Suprapubic skin (tissue), 4 donors: ENCODE data around the gene VPS37B.

Experiments used
- CTCF ChIP-seq, 2 donors: fragments of 200-600 bp in 1 of 2; fragments of 450-650 bp in 1 of 2; sonication (generic) in 1 of 2; IDR thresholded peaks; one replicate each; pipeline ENCODE4 v1.5.1; 2016 to 2019; ENCODE audit warnings: antibody characterized with exemption in 2 of 2, mild to moderate bottlenecking in 1 of 2, moderate library complexity in 1 of 2
- POLR2A ChIP-seq, 2 donors: fragments of 450-650 bp; IDR thresholded peaks; one replicate each; pipeline ENCODE4 v1.6.1; 2017; ENCODE audit warnings: antibody characterized with exemption in 2 of 2, mild to moderate bottlenecking in 2 of 2, moderate library complexity in 2 of 2
- POLR2AphosphoS5 ChIP-seq, 3 donors: sonication (generic); formaldehyde crosslinking; IDR thresholded peaks; one replicate each; pipeline ENCODE4 v1.6.1; 2017; ENCODE audit warnings: antibody characterized with exemption in 3 of 3

GRCh38 chr12:122934722-122935121 lies 38.8 kb upstream of the VPS37B start:
- no peak for TF ChIP-seq CTCF (IDR thresholded peaks at IDR 0.05)
- TF ChIP-seq POLR2AphosphoS5 (IDR thresholded peaks at IDR 0.05): no peak
- TF ChIP-seq POLR2A (IDR thresholded peaks at IDR 0.05): no peak
